ENCODE data around the gene EPM2AIP1.
"Not testable (repeated sequence)": the region's sequence is repeated elsewhere in the genome, so short reads cannot be mapped to it uniquely, and the experiment has no call there.

EPM2AIP1 gene

DNA sequence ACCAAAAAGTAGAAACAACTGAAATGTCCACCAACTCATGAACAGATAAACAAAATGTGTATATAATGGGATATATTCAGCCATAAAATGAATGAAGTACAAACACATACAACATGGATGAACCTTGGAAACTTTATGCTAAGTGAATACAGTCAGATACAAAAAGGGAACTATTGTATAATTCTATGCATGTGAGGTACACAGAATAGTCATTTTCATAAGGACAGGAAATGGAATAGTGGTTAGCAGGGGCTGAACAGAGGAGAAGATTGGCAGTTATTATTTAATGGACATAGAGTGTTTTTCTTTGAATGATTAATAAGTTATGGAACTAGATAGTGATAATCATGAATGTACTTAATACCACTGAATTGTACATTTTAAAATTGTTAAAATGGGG lies 28.1 kb downstream of the EPM2AIP1 start:
- DNase-seq (ENCODE audit: low read depth), result no peak
- no peak overlapping the region for H3K4me3 ChIP-seq (ENCODE audit: low read depth, low read length)
- TF ChIP-seq, protein P1, sequence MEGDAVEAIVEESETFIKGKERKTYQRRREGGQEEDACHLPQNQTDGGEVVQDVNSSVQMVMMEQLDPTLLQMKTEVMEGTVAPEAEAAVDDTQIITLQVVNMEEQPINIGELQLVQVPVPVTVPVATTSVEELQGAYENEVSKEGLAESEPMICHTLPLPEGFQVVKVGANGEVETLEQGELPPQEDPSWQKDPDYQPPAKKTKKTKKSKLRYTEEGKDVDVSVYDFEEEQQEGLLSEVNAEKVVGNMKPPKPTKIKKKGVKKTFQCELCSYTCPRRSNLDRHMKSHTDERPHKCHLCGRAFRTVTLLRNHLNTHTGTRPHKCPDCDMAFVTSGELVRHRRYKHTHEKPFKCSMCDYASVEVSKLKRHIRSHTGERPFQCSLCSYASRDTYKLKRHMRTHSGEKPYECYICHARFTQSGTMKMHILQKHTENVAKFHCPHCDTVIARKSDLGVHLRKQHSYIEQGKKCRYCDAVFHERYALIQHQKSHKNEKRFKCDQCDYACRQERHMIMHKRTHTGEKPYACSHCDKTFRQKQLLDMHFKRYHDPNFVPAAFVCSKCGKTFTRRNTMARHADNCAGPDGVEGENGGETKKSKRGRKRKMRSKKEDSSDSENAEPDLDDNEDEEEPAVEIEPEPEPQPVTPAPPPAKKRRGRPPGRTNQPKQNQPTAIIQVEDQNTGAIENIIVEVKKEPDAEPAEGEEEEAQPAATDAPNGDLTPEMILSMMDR (IDR thresholded peaks at IDR 0.05; ENCODE audit: control insufficient read depth, extremely low read depth, insufficient read depth), result no peak

DNA sequence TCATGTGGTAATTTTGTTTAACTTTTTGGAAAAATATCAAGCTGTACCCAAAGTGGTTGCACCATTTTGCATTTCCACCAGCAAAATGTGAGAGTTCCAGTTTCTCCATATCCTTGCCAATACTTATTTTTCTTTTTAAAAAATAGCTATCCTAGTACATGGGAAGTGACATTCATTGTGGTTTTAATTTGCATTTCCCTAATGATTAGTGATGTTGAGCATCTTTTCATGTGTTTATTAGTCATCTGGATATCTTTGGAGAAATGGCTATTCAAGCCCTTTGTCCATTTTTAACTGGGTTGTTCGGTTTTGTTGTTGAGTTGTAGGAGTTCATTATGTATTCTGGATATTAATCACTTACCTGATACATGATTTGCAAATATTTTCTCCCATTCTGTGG lies 28.6 kb downstream of the EPM2AIP1 start:
- TF ChIP-seq, protein P1 (IDR thresholded peaks at IDR 0.05; ENCODE audit: control insufficient read depth, extremely low read depth, insufficient read depth), result no peak
- DNase-seq (ENCODE audit: low read depth), result no peak
- no peak overlapping the region for H3K4me3 ChIP-seq (ENCODE audit: low read depth, low read length)

DNA sequence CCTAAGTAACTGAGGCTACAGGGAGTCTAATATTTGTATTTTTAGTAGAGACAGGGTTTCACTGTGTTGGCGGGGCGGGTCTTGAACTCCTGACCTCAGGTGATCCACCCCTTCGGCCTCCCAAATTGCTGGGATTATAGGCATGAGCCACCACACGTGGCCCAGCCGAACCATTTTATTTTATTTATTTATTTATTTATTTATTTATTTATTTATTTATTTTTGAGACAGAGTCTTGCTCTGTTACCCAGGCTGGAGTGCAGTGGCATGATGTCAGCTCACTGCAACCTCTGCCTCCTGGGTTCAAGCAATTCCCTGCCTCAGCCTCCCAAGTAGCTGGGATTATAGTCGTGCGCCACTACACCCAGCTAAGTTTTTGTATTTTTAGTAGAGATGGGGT lies 29.9 kb downstream of the EPM2AIP1 start:
- H3K4me3 ChIP-seq (ENCODE audit: low read depth, low read length); DNase-seq (ENCODE audit: low read depth): not testable (repeated sequence)

DNA sequence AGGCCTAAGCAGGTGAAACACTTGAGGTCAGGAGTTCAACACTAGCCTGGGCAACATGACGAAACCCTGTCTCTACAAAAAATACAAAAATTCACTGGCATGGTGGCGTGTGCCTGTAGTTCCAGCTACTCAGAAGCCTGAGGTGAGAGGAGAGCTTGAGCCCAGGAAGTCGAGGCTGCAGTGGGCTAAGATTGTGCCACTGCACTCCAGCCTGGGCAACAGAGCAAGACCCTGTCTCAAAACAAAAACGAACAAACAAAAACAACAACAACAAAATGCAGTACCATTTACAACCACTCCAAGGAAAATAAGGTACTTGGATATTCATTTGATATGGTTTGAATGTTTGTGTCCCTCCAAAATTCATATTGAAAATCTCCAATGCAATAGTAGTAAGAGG lies 32.4 kb downstream of the EPM2AIP1 start:
- H3K4me3 ChIP-seq (ENCODE audit: low read depth, low read length), result no peak overlapping the region
- no peak for DNase-seq (ENCODE audit: low read depth)
- TF ChIP-seq, protein P1 (IDR thresholded peaks at IDR 0.05; ENCODE audit: control insufficient read depth, extremely low read depth, insufficient read depth), result no peak

DNA sequence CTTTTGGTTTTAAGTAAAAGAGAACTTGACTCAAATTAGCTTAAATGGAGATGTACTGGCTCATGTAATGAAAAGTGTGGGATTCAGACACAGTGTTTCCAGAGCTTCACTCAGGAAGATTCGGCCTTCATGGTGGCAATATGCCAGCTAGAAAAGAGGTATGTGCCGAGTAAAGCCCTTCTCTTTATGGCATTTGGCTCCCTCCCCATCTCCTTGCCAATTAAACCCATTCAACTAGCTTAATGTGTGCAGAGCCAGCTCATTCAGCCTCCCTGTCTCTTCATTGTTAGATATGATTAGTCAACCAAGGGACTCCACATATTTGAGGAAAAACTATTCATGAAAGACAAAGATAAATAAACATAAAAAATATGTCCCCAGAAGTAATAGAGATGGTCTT lies 33.1 kb downstream of the EPM2AIP1 start:
- peak; percentile 34 for DNase-seq (ENCODE audit: low read depth)
- TF ChIP-seq, protein P1 (IDR thresholded peaks at IDR 0.05; ENCODE audit: control insufficient read depth, extremely low read depth, insufficient read depth), result no peak

DNA sequence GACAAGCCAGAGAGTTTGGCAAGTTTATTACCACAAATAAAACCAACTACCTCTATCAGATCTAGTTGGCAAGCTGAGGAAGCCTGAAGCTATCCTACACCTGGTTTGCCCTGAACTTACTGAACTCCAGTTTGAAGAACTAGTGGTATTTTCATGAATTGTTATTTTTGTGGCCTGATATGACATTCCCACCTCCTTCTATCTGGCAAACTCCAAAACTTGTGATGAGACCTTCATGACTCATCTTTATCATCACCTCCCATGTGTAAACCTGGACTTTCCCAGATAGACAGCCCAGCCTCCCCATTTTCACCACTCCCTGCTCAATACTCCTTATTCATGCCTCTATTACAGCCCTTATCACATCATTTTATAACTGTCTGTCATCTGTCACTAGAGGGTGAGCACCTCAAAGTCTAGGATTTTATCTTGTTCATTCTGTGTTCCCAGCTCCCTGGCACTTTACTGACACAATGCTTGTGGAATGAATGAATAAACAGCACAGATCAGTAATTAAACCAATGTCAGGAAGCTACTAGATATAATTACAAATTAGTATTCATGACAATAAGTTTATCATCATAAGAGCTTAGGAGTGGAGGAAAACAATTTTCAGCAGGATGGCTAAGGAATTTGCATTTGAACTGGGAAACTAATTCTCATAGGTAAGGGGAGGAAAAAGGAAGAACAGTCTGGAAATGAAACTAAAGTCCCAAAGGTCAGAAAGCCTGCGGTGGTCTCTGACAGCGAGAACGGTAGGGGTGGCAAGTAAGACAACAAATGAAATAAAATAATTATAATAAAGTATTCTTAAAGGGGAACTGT lies 34.9 kb downstream of the EPM2AIP1 start:
- TF ChIP-seq, protein P1 (IDR thresholded peaks at IDR 0.05; ENCODE audit: control insufficient read depth, extremely low read depth, insufficient read depth), result no peak
- DNase-seq (ENCODE audit: low read depth), result no peak
- no peak overlapping the region for H3K4me3 ChIP-seq (ENCODE audit: low read depth, low read length)

More for the DNA sequence above, 33.1 kb downstream of the EPM2AIP1 start:
- H3K4me3 ChIP-seq (ENCODE audit: low read depth, low read length), result no peak overlapping the region

DNA sequence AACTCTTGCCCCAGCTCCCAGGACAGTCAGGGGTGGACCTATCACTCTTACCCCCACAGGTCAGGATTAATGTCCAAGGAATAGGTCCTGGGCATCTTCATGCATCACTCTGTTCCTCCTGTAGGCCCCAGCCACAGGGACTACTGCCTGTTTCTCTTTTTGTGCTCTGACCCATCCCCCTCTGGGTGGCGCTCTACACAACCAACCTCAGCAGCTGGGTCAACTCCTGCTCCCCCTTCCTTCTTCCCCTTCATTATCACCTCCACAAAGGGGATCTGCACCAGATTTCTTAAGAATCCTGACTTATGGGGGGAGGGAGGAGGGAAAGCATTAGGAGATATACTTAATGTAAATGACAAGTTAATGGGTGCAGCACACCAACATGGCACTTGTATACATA lies 35.9 kb downstream of the EPM2AIP1 start:
- no peak overlapping the region for H3K4me3 ChIP-seq (ENCODE audit: low read depth, low read length)
- DNase-seq (ENCODE audit: low read depth), result no peak
- TF ChIP-seq, protein P1 (IDR thresholded peaks at IDR 0.05; ENCODE audit: control insufficient read depth, extremely low read depth, insufficient read depth), result no peak

All from LNCaP clone FGC (cell line).